Uterus (tissue), 4 donors: ENCODE results near the gene ANHX. TPM values are rescaled to one million over a fixed set of nuclear protein-coding genes. Genes with fewer than 3 reads are reported as not detected.

Experiments used
- DNase-seq, 2 donors: peaks; one replicate each; pipeline ENCODE4 v3.0.0-alpha.2; 2019 to 2020
- H3K27ac ChIP-seq, 2 donors: fragments of 200-600 bp; sonication (generic); 1 replicate in 1 of 2; 2 replicates in 1 of 2; pipeline ENCODE4 v1.5.1; 2016 to 2018
- H3K27me3 ChIP-seq, 2 donors: fragments of 200-600 bp; sonication (generic); one replicate each; pipeline ENCODE4 v1.5.1; 2018 to 2019; ENCODE audit warnings: control low read depth in 1 of 2
- H3K36me3 ChIP-seq, 2 donors: fragments of 200-600 bp; sonication (generic); one replicate each; pipeline ENCODE4 v1.5.1; 2019; ENCODE audit warnings: control low read depth in 1 of 2
- H3K4me1 ChIP-seq, 2 donors: fragments of 200-600 bp; sonication (generic); one replicate each; pipeline ENCODE4 v1.5.1; 2018 to 2019; ENCODE audit warnings: control low read depth in 1 of 2
- H3K4me3 ChIP-seq, 2 donors: fragments of 200-600 bp; sonication (generic); 1 replicate in 1 of 2; 2 replicates in 1 of 2; pipeline ENCODE4 v1.5.1; 2018 to 2019; ENCODE audit warnings: mild to moderate bottlenecking in 1 of 2
- H3K9me3 ChIP-seq, 2 donors: fragments of 200-600 bp; sonication (generic); one replicate each; pipeline ENCODE4 v1.5.1; 2019; ENCODE audit warnings: control low read depth in 1 of 2
- CTCF ChIP-seq, 4 experiments: fragments of 200-600 bp in 2 of 4; fragments of 450-650 bp in 2 of 4; sonication (generic) in 2 of 4; IDR thresholded peaks; one replicate each; pipeline ENCODE4 v1.5.1; 2016 to 2019; ENCODE audit warnings: antibody characterized with exemption in 4 of 4, mild to moderate bottlenecking in 2 of 4, moderate library complexity in 1 of 4
- POLR2A ChIP-seq, 2 donors: fragments of 450-650 bp; IDR thresholded peaks; one replicate each; pipeline ENCODE4 v1.6.1; 2016; ENCODE audit warnings: antibody characterized with exemption in 2 of 2, mild to moderate bottlenecking in 1 of 2, moderate library complexity in 1 of 2
- intact Hi-C: fragments of 100-400 bp; cut with DNase I; formaldehyde crosslinking; loops from one replicate; pipeline ENCODE4 v1.15.1; 2023; ENCODE audit warnings: low total_unique reads
- total RNA-seq, 4 donors: library from RNA; depleted of rRNA in 3 of 4; stranded (reverse); fragments of >200 nt in 3 of 4; gene quantifications; one replicate each; pipeline versions ENCODE4 v1.1.0 to v1.2.4, GENCODE V29; 2014 to 2023
- donor health status: DM: yes; HTN: yes; CAD: no.

ANHX gene
- total RNA-seq, 4 donors from 2014 or later, result 0.28 TPM; not detected in 3

DNA sequence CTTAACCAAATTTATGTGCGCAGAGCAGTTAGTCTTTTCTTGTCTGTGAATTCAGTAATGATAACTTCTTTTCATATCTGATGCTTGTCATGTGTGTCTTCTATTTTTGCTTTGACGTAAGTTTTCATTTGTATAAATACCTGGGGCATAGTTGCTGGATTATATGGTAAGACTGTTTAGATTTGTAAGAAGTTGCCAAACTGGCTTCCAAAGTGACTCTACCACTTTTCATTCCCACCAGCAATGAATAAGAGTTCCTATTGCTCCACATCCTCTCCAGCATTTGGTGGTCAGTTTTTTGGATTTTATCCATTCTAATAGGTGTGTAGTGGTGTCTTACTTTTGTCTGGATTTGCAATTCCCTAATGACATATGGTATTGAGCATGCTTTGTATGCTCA, 45.5 kb downstream of the ANHX start:
- no peak overlapping the region for H3K27ac ChIP-seq
- H3K36me3 ChIP-seq, result no peaks in the 10 kb centered on the region
- H3K4me1 ChIP-seq, result no peaks in the 10 kb centered on the region
- intact Hi-C loops, result no loop called here
- no peak for DNase-seq
- H3K4me3 ChIP-seq, result no peak overlapping the region
- H3K9me3 ChIP-seq, result peaks cover under 1 to 96% of the 10 kb centered on the region in 2 donors
- no peak for TF ChIP-seq CTCF (IDR thresholded peaks at IDR 0.05)
- TF ChIP-seq POLR2A (IDR thresholded peaks at IDR 0.05), result no peak
- H3K27me3 ChIP-seq, result no peaks in the 10 kb centered on the region

- intact Hi-C loops, result no loop called here
- TF ChIP-seq CTCF (IDR thresholded peaks at IDR 0.05) (peak; percentile 50 to 71 (median 62)), POLR2A (IDR thresholded peaks at IDR 0.05) (peak in 1 of 2 donors; percentile 27)
- H3K4me3 ChIP-seq, result peak within 1 kb of the TSS; percentile 50 to 63
- no peaks in the 10 kb centered on the region for H3K4me1 ChIP-seq
- no peaks in the 10 kb centered on the region for H3K27me3 ChIP-seq
- DNase-seq, result peak; percentile 84 to 86
- no peaks in the 10 kb centered on the region for H3K36me3 ChIP-seq
- H3K27ac ChIP-seq, result peak within 1 kb of the TSS; percentile 1 to 55
- H3K9me3 ChIP-seq, result peaks cover 0 to 14% of the 10 kb centered on the region in 2 donors
These were observed 54.3 kb downstream of the ANHX start, which contains the start of gene ZNF268 for GRCh38 chr12:133181238-133181959. TSS of gene ZNF268 (plus strand) at chr12:133181495. CDS start at chr12:133181998, 503 bp downstream.

GRCh38 chr12:133180669-133181068, 55.0 kb downstream of the ANHX start:
- Histone ChIP-seq H3K27me3 (no peaks in the 10 kb centered on the region), H3K4me1 (no peaks in the 10 kb centered on the region), H3K36me3 (no peaks in the 10 kb centered on the region), H3K9me3 (peaks cover 0 to 8% of the 10 kb centered on the region in 2 donors), H3K4me3 (peak overlapping the region in 1 of 2 donors; percentile 50), H3K27ac (no peak overlapping the region)
- DNase-seq, result no peak
- intact Hi-C loops, result no loop called here
- TF ChIP-seq POLR2A (IDR thresholded peaks at IDR 0.05) (no peak), CTCF (IDR thresholded peaks at IDR 0.05) (no peak)

- intact Hi-C loops, result no loop called here
- no peak for DNase-seq
- Histone ChIP-seq H3K27ac (no peak overlapping the region), H3K4me3 (no peak overlapping the region), H3K9me3 (no peaks in the 10 kb centered on the region), H3K27me3 (no peaks in the 10 kb centered on the region), H3K36me3 (no peaks in the 10 kb centered on the region), H3K4me1 (no peaks in the 10 kb centered on the region)
- no peak for TF ChIP-seq POLR2A (IDR thresholded peaks at IDR 0.05)
- no peak for TF ChIP-seq CTCF (IDR thresholded peaks at IDR 0.05)
These were observed 60.8 kb downstream of the ANHX start for GRCh38 chr12:133174901-133175300.

DNA sequence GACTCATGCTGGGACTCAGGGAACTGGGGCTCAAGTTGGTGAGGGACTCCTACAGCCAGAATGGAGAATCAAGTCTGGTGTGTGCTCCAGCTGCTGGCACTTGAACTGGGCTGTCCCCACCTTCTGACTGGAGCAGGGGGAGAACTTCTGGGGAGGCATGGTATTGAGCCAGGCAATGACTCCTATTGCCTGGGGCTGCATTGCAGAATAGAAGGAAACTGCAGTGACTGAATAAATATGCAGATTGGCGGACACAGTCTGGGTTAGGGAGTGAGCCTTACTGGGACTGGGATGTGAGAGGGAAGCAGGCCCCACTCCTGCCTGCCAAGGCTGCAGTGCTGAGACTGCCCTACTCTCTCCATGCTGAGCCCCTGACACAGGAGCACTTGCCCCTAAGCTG, 63.2 kb downstream of the ANHX start:
- intact Hi-C loops, result no loop called here

More for the DNA sequence above, 63.2 kb downstream of the ANHX start:
- Histone ChIP-seq H3K4me3 (no peak overlapping the region), H3K27me3 (no peaks in the 10 kb centered on the region), H3K9me3 (no peaks in the 10 kb centered on the region), H3K36me3 (no peaks in the 10 kb centered on the region), H3K27ac (no peak overlapping the region), H3K4me1 (no peaks in the 10 kb centered on the region)
- DNase-seq, result no peak
- TF ChIP-seq CTCF (IDR thresholded peaks at IDR 0.05) (no peak), POLR2A (IDR thresholded peaks at IDR 0.05) (no peak)
